ENCODE data around the gene PLPPR2.
A peak's percentile ranks its signal among the peaks of the same experiment; 100 is the strongest.
"Not testable (repeated sequence)": the region's sequence is repeated elsewhere in the genome, so short reads cannot be mapped to it uniquely, and the experiment has no call there.

Gene PLPPR2, protein sequence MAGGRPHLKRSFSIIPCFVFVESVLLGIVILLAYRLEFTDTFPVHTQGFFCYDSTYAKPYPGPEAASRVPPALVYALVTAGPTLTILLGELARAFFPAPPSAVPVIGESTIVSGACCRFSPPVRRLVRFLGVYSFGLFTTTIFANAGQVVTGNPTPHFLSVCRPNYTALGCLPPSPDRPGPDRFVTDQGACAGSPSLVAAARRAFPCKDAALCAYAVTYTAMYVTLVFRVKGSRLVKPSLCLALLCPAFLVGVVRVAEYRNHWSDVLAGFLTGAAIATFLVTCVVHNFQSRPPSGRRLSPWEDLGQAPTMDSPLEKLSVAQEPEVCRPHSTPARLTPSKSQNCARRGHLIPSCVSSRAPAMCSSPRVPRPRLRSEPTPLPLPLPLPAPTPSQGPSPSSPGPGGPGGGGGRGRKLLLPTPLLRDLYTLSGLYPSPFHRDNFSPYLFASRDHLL

GRCh38 chr19:11355160-11356073 is at the start of gene PLPPR2:
TSS of gene PLPPR2 (plus strand) at chr19:11355432. CDS start at chr19:11357674, 2,242 bp downstream.
- DNase-seq: peak; percentile 56

GRCh38 chr19:11306337-11306736 is 48.9 kb upstream of the PLPPR2 start:
- DNase-seq: no peak

DNA sequence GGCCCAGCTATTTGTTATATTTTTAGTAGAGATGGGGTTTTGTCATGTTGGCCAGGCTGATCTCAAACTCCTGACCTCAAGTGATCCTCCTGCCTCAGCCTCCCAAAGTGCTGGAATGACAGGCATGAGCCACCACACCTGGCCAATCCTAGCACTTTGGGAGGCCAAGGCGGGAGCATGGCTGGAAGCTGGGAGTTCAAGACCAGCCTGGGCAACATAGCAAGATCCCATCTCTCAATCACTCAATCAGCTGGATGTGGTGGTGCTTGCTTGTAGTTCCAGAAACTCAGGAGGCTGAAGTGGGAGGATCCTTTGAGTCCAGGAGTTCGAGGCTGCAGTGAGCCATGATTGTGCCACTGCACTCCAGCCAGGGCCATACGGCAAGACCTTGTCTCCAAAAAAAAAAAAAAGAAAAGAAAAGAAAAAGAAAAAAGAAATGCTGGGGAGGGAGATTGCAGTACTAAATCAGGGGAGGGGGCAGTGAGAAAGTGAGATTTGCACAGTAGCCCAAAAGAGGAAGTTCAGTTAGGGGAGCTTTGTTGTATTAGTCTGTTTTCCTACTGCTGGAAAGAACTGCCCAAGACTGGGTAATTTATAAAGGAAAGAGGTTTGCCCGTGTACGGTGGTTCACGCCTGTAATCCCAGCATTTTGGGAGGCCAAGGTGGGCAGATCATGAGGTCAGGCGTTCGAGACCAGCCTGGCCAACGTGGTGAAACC is 34.8 kb upstream of the PLPPR2 start:
- DNase-seq: not testable (repeated sequence)

DNA sequence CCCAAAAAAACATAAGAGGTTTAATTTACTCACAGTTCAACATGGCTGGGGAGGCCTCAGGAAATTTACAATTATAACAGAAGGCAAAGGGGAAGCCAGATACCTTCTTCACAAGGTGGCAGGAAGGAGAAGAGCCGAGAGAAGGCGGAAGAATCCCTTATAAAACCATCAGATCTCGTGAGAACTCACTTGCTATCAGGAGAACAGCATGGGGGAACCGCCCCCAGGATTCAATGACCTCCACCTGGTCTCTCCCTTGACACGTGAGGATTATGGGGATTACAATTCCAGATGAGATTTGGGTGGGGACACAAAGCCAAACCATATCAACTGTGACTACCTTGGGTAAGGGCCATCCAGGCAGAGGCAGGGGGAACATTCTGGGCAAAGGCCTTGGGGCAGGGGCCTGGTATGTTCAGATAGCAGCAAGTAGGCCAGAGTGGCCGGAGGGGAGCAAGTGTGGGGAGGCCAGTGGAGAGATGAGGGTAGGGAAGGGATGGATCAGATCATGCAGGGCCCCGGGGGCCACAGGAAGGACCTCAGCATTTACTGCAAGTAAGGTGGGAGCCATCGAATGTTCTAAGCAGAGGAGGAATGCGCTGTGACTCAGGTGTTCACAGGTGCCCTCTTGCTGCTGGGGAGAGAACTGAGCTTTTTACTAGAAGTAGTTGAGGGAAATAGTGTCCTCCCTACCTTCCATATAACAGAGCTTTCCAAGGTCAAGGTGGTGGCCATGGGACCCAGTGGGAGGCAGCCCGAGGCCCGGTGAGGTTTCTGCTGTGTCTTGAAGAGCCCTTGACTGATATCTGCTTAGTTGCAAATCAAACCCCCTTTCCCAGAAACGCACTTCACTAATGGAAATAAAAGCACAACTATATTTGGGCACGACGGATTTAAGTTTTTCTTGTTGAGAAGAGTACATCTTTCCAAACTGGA is 33.8 kb upstream of the PLPPR2 start:
- DNase-seq: no peak

- no peak for DNase-seq
Measured at GRCh38 chr19:11322269-11323024, 32.8 kb upstream of the PLPPR2 start.

DNA sequence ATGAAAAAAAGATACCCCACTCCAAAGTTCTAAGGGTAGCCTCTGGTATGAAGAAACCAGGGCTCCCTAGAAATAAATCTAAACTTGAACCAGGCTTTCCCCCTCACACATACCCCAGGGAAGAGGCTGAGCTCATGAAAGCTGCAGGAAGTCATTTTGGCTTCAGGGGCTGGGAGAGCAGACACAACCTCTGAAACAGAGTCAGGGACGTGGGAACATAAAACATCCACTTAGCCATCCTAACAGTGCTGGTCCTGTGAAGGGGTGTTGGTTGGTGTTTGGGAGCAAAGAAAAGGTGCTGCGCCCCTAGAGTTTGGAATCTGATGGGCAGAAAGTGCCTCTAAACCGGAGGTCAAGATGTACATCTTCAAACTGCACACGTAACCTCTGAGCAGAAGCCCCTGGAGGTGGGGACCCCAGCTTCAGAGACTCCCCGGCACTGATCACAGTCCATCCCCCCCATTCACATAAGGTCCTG is 31.6 kb upstream of the PLPPR2 start:
- no peak for DNase-seq

DNA sequence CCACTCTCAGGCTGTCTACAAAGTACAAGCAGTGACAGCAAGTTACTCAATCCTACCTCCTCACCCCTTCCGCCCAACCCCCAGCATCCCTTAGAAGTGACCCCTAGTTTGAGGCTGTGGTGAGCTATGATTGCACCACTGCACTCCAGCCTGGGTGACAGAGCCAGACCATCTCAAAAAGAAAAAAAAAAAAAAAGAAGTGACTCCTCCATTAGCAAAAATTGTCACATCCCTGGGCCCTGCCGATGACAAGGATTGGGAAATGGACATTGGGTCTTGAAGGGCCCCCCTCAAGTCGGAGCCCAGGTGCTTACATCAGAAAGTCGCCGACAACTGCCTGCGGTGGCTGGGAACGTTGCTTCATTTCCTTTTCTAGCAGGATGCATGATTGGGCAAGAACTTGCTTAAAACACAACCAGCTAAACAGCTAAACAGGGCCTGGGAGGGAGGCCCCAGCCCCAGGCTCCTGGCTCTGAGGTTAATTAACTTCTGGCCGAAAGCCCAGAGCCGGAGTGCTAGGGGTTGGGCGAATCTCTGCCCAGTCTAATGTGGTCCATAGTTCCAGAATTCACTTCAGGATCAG is 31.1 kb upstream of the PLPPR2 start:
- peak; percentile 5 for DNase-seq

GRCh38 chr19:11324748-11325389 is 30.4 kb upstream of the PLPPR2 start:
- DNase-seq: no peak

- no peak for DNase-seq
Measured at GRCh38 chr19:11325544-11325943, 29.7 kb upstream of the PLPPR2 start.

DNA sequence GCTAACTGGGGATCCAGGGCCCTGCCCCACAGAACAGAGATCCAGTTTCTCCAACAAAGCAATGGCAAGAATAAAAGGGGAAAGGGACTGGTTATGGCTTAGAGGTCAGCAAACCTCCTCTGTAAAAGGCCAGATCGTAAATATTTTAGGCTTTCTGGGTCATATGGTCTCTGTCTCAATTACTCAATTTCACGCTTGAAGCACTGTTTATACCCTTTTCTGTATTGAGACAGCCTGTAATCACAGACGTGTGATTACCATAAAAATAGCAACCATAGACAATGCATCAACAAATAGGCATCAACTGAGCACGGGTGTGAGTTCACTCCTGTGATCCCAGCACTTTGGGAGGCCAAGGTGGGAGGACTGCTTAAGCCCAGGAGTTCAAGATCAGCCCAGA is 25.1 kb upstream of the PLPPR2 start:
- DNase-seq: no peak

- no peak for DNase-seq
Measured at GRCh38 chr19:11331502-11331901, 23.7 kb upstream of the PLPPR2 start.

GRCh38 chr19:11332822-11333221 is 22.4 kb upstream of the PLPPR2 start:
- no peak for DNase-seq

GRCh38 chr19:11333838-11334237 is 21.4 kb upstream of the PLPPR2 start:
- not testable (repeated sequence) for DNase-seq

- DNase-seq: no peak
Measured at GRCh38 chr19:11335449-11336146, 19.6 kb upstream of the PLPPR2 start.

DNA sequence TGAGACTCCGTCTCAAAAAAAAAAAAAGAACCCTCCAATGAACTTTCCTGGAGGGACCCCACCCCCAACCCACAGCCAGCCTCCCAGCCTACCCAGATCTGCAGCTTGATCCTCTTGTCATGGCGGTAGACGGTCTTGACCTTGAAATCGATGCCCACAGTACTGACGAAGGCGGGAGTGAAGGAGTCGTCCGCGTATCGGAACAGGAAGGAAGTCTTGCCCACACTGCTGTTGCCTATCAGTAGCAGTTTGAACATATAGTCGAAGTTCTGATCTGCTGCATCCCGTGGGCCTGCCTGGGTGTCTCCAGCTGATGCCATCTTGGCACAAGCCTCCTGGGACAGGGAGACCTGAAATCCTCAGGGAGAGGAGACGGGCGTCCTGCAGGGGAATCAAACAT is 18.2 kb upstream of the PLPPR2 start:
- no peak for DNase-seq

DNA sequence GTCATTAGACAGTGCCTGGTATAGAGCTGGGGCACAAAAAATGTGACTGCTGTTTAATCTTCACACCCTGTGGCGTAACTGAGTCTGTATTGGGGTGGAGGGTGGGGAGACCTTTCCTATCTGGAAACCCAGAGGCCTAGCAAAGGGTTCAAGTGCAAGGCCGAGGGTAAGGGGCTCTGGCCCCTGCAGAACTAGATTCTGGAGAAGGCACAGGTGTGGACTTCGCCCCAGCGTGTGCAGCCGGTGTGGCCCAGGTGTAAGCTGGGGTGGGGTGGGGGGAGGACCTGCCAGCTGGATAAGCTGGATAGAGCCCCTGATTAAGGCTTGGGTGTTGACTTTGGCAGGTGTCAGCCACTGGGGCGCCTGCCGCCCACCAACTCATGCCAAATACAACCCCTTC is 17.1 kb upstream of the PLPPR2 start:
- DNase-seq: no peak

- DNase-seq: no peak
Measured at GRCh38 chr19:11338569-11339253, 16.5 kb upstream of the PLPPR2 start.

DNA sequence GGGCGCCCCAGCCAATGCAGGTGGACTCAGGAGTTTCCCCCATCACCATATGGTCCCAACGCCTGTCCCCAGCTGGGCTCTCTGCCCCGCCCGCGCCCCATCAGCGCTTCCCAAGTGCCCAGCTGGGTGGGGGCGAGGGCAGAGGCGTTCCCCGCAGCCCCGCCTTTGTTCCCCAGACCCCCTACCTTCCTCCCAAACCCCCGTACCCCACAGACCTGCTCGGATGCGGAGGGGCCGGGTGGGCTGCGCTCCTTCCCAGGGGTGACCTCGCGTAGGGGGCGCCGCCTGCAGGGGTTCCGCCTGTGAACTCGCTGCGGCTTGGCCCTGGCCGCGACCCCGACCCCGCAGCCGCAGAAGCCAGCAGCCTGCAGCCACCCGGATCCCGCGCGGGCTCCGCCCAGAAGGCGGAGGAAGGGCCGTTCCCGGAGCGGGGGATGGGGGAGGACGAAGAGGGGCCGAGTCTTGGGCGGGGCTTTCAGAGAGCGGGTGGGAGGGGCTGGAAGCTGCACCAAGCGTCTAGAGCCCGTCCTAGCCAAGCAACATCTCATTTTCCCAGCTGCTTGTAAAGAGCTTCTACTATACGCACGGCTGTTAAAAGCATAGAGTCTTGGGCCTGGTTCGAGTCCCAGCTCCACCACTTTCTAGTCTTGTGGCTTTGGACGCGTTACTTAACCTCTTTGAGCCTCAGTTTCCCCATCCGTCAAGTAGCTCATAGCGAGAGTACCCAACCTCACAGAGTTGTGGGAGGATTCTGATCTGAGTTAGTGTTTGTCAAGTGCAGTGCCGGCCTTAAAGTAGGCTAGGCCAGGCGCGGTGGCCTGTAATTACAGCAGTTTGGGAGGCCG is 15.8 kb upstream of the PLPPR2 start, which contains the start of gene RAB3D:
Gene RAB3D (minus strand): TSS at position 404 of the 845 bp plus-strand sequence. CDS start 2,258 bp downstream, outside the sequence.
- DNase-seq: peak; percentile 57
